ENCODE data around the gene DAPK1. TPM values are rescaled to one million over a fixed set of nuclear protein-coding genes. Genes with fewer than 3 reads are reported as not detected.

DAPK1 gene
- polyA plus RNA-seq, 2 of the 4 experiments (the other 2 are of a cell fraction) = 55.2 to 67.2 TPM

DNA sequence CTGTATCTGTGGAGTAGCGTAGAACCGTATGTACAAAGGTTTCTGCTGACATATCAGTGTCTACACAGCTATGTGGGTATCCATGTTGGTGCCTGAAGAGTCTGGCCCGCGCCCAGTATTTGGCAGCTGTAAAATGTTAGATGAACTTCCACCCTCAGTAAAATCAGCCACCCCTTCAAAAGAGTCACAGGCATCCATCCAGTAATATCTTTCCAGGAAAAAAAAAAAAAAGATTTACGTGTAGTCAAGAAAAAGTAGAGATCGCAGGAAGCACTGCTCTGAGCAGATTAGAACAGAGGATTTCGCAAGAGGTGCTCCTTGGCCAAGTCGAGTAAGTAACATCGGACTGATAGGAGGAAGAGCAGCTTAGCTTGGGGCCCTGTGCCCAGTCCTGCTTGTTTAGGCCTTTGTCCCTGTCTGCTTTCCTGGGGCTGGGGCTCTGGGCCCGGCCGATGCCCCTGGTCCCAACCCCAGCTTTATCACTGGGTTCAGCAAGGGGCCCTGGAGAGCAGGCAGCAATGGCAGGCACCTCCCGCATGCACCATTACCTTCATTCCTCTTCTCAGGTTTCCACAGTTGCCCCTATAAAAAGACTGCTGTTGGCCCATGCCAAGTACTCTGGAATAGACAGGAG, 21.2 kb downstream of the DAPK1 start:
- WGBS (ENCODE audit: missing lambda C conversion rate) = 81% methylated on average over 12 of the region's 12 CpGs
- ATAC-seq = no peak
- POLR2A ChIA-PET = no interaction called here
- no peak for DNase-seq (ENCODE audit: low read depth in 1 of 2, low spot score in 1 of 2)
- CTCF ChIA-PET = interaction anchor here (0.6 to 1.2 kb wide), 3 partner anchors 42 to 194 kb away, joined by 3 to 5 read pairs (median 4); no protein-coding TSS in a partner anchor
- TF ChIP-seq RFX5 (IDR thresholded peaks at IDR 0.05) = no peak
- no peak for TF ChIP-seq CHD2 (IDR thresholded peaks at IDR 0.05; ENCODE audit: low read length, partially characterized antibody)
- TF ChIP-seq HEYL (CRISPR knock-in tag; IDR thresholded peaks at IDR 0.05) = no peak
- peak; percentile 52 to 81; a peak in 3 of 4 replicates for TF ChIP-seq CEBPB (IDR thresholded peaks at IDR 0.05)
- no peak for TF ChIP-seq RAD21 (conservative IDR thresholded peaks at IDR 0.05 in 1 of 2, IDR thresholded peaks at IDR 0.05 in 1 of 2)
- H3K4me1 ChIP-seq = peaks cover 38% of the 10 kb centered on the region
- H3K9me3 ChIP-seq = no peaks in the 10 kb centered on the region
- 0 out of 6 replicates have a peak overlapping the region, but pooled peaks of 1 of the 2 experiments have one; percentile 18 for H3K27ac ChIP-seq
- no peak for FAIRE-seq
- H3K4me3 ChIP-seq = no peak overlapping the region
- H3K4me2 ChIP-seq = no peak overlapping the region

DNA sequence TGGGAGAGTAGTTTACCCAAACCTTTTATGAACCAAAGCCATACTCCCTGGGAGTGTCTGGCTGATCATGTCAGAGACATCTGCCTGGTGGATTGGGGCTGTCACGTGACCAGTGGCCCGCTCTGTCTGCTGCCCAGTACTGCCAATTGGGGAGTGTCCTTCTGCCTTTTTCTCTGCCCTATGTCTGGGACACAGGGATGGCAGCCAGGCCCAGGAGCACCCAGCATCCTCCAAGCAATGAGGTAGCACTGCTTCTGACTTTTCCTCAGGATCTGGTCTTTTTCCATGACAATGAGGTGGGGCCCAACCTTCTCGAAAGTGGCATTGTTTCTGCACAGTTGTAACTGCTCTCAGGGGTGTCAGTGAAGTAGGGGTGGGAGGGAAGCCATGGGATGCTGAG, 21.8 kb downstream of the DAPK1 start:
- TF ChIP-seq KDM1A (IDR thresholded peaks at IDR 0.05; ENCODE audit: low read depth) (no peak), HDAC2 (IDR thresholded peaks at IDR 0.05) (no peak), TFCP2L1 (CRISPR knock-in tag; IDR thresholded peaks at IDR 0.05) (no peak), POLR2AphosphoS2 (conservative IDR thresholded peaks at IDR 0.05; ENCODE audit: low read length) (no peak), ZSCAN20 (CRISPR knock-in tag; IDR thresholded peaks at IDR 0.05) (no peak), CEBPB (IDR thresholded peaks at IDR 0.05) (no peak), ZNF302 (CRISPR knock-in tag; IDR thresholded peaks at IDR 0.05) (no peak), SMC3 (IDR thresholded peaks at IDR 0.05) (no peak), EHF (CRISPR knock-in tag; IDR thresholded peaks at IDR 0.05) (no peak), EP300 (IDR thresholded peaks at IDR 0.05) (no peak), GATA3 (IDR thresholded peaks at IDR 0.05; ENCODE audit: borderline replicate concordance) (no peak), JUNB (IDR thresholded peaks at IDR 0.05) (no peak), RFX5 (IDR thresholded peaks at IDR 0.05) (no peak), RNF2 (IDR thresholded peaks at IDR 0.05; ENCODE audit: borderline replicate concordance, low read depth) (no peak)
- TF ChIP-seq, protein P1, sequence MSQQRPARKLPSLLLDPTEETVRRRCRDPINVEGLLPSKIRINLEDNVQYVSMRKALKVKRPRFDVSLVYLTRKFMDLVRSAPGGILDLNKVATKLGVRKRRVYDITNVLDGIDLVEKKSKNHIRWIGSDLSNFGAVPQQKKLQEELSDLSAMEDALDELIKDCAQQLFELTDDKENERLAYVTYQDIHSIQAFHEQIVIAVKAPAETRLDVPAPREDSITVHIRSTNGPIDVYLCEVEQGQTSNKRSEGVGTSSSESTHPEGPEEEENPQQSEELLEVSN (IDR thresholded peaks at IDR 0.05; ENCODE audit: borderline replicate concordance, low read depth) = no peak
- TF ChIP-seq, protein P2, sequence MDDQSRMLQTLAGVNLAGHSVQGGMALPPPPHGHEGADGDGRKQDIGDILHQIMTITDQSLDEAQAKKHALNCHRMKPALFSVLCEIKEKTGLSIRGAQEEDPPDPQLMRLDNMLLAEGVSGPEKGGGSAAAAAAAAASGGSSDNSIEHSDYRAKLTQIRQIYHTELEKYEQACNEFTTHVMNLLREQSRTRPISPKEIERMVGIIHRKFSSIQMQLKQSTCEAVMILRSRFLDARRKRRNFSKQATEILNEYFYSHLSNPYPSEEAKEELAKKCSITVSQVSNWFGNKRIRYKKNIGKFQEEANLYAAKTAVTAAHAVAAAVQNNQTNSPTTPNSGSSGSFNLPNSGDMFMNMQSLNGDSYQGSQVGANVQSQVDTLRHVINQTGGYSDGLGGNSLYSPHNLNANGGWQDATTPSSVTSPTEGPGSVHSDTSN (IDR thresholded peaks at IDR 0.05) = no peak
- TF ChIP-seq, protein P3, sequence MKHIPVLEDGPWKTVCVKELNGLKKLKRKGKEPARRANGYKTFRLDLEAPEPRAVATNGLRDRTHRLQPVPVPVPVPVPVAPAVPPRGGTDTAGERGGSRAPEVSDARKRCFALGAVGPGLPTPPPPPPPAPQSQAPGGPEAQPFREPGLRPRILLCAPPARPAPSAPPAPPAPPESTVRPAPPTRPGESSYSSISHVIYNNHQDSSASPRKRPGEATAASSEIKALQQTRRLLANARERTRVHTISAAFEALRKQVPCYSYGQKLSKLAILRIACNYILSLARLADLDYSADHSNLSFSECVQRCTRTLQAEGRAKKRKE (CRISPR knock-in tag; IDR thresholded peaks at IDR 0.05; ENCODE audit: low read depth) = no peak
- CTCF ChIA-PET = interaction anchor here (0.6 kb wide), 1 partner anchor 43 kb away, joined by 5 read pairs; no protein-coding TSS in a partner anchor

DNA sequence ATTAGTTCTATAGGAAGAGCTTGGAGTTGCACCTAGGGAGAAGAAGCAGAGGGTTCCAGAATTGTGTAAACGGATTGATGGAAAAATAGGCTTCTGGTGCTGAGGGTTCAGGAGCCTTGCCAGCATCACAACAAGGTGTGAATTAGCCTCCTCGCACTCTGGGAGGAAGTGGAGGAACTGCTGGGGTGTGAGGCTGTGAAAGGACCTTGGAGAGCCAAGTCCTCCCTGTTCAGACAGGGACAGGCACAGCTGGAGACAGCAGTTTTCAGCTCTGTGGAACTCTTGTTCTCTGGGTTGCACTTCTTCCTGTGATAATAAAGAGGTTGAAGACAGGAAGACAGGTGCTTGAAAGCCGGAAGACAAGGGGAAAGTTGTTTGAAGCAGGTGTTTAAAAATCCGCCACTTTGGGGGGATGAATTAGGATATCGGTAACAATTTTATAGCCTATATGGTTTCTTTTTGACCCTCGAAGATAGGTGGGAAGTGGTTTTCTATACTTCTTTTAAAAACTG, 22.6 kb downstream of the DAPK1 start:
- H3K4me1 ChIP-seq = peaks cover 24% of the 10 kb centered on the region
- 89% methylated on average over 6 of the region's 6 CpGs for WGBS (ENCODE audit: missing lambda C conversion rate)
- ChIA-PET POLR2A (no interaction called here), CTCF (interaction anchor here (1.1 kb wide), 1 partner anchor 11 kb away, joined by 3 read pairs; no protein-coding TSS in a partner anchor)
- no peak overlapping the region for H3K4me2 ChIP-seq
- TF ChIP-seq TP53 (CRISPR knock-in tag; IDR thresholded peaks at IDR 0.05) (no peak), EHF (CRISPR knock-in tag; IDR thresholded peaks at IDR 0.05) (no peak), GATA3 (IDR thresholded peaks at IDR 0.05; ENCODE audit: borderline replicate concordance) (no peak)
- H3K9me3 ChIP-seq = no peaks in the 10 kb centered on the region
- no peak for DNase-seq (ENCODE audit: low read depth in 1 of 2, low spot score in 1 of 2)
- no peak overlapping the region for H3K27ac ChIP-seq
- H3K4me3 ChIP-seq = no peak overlapping the region
- no peak for FAIRE-seq
- ATAC-seq = no peak

More for the DNA sequence above, 21.8 kb downstream of the DAPK1 start:
- Histone ChIP-seq H3K9me3 (no peaks in the 10 kb centered on the region), H3K4me1 (peaks cover 32% of the 10 kb centered on the region), H3K27ac (no peak overlapping the region), H3K4me2 (no peak overlapping the region), H3K4me3 (no peak overlapping the region)
- ATAC-seq (no peak), FAIRE-seq (no peak), DNase-seq (ENCODE audit: low read depth in 1 of 2, low spot score in 1 of 2) (no peak)
- WGBS (ENCODE audit: missing lambda C conversion rate) = 67% methylated on average over 3 of the region's 3 CpGs
- POLR2A ChIA-PET = no interaction called here

All from A549 (cell line).